22Rv1 (cell line): ENCODE data around the gene CGB8.

Source experiments
- CTCF ChIP-seq: fragments of 450-650 bp; IDR thresholded peaks from 2 replicates; pipeline ENCODE4 v1.5.1; 2017; ENCODE audit warnings: mild to moderate bottlenecking
- ZFX ChIP-seq: fragments of 450-650 bp; IDR thresholded peaks from 2 replicates; pipeline ENCODE4 v1.6.1; 2017; ENCODE audit warnings: antibody characterized with exemption, borderline replicate concordance

DNA sequence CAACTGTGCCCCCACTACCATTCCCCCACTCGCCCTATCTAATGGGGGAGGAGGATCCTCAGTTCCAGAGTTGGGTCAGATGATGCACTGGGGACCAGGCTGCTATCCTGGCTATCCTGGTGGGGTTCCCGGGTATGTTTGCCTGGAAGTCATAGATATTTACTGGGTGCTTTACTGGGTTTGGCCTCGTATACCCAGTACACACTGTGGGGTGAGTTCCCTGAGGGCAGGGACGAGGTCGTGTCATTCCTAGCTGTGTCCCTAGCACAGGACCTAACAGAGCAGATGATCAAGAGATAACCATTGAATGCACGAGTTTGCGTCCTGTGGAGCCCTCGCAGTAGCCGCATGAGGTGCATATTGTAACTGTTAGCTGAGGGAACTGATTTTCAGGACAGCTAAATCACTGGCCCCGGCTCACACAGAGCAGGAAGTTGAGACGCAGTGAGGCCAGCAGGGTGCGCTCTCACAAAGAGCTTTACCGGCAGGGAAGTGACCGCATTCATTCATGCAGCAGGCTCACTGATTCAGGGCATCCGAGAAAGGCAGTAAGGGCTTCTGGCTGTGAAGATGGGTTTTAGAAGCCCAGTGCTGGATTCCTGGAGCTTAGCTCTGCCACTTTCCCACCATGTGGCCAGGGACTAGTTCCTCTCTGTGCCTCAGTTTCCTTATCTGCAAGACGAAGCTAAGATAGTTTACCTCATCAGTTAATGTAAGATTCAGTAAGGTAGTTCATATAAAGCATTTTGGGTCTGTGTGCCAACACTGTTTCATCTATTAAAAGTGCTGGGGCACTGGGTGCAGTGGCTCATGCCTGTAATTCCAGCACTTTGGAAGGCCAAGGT lies 49.2 kb downstream of the CGB8 start:
- TF ChIP-seq CTCF = peak; percentile 87
- TF ChIP-seq ZFX = no peak
